GM19099 (cell line): ENCODE results near the gene CFAP77.

ENCODE experiments used
- POLR2A ChIP-seq: IDR thresholded peaks from 3 replicates; pipeline ENCODE4 v1.6.1; 2011; ENCODE audit warnings: low read depth; ENCODE audit not compliant: insufficient read length; ENCODE audit errors: extremely low read depth

Gene CFAP77

GRCh38 chr9:132578367-132578932 is 168.4 kb downstream of the CFAP77 start:
- no peak for TF ChIP-seq POLR2A

- no peak for TF ChIP-seq POLR2A
Observed at GRCh38 chr9:132579427-132579798, 169.4 kb downstream of the CFAP77 start.

DNA sequence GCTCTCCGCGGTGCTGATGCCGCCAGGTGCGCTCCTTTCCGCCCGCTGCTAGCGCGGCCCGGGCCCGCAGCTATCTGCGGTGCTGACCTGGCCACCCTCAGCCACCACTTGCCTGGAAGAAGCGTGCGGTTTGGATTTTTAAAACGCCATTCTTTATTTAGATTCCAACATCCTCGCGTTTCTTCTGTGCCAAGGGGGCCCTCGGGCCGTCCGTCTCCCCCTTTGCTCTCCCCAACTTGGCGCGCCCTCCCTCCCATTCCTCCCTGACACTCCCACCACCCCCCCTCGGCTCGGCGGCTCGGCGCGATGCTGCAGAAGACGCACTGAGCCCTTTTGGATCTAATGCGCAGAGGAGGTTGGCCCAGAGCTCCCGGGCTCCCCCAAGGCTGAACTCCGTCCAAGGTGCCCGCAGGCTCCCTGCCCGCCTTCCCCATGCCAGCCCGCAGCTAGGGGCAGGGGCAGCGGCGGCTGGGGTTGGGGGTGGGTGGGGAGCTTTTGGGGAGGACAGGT is 172.3 kb downstream of the CFAP77 start, which contains the start of gene BARHL1:
BARHL1 (plus strand) TSS at position 331 of the 510 bp plus-strand sequence. CDS start 192 bp downstream, outside the sequence.
- TF ChIP-seq POLR2A: no peak

- no peak for TF ChIP-seq POLR2A
Observed at GRCh38 chr9:132582786-132583583, 173.0 kb downstream of the CFAP77 start.

- TF ChIP-seq POLR2A: no peak
Observed at GRCh38 chr9:132583584-132584304, 173.7 kb downstream of the CFAP77 start.

DNA sequence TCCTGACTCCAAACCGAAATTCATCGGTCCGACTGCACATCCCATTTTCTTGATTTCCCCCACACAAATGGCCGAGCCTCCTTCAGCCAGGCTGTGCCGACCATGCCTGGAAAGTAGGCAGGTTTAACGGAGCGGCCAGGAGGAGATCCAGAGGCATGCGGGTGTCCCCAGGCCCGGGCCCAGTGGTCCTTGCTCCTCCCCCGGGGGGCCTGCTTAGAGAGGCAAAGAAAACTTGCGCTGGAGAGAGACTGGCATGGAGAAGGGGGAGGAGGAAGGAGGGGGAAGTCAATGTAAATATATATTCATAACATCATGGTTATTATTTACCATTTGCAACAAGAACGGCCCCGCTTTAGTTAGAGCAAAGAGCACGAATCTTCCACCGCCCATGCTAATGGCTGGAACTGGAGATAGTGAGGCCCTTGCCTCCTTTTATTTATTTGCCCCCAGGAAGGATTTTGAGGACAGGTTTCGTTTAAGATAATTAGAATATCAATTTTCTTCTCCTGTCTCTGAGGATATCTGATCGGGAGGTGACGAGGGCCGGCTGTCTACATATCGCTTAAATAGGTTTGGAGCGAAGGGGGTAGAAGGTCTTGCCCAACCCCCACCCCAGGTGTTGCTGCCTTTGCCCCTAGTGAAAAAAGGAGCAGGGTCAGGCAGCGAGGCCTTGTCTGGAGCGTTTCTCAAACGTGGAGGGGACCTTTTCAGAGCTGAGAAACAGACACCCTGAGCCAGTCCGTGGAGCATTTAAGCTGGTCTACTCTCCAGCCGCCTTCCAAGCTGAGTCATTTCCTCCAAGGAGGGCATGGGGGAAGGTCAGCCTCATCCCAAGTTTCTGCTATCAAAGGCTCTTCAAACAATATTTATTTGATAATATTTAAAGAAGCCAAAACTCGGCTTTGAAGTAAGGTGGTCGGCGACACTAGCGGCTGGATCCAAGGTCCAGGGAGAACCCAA is 174.9 kb downstream of the CFAP77 start:
- no peak for TF ChIP-seq POLR2A

GRCh38 chr9:132585954-132586829 is 176.2 kb downstream of the CFAP77 start:
- TF ChIP-seq POLR2A: no peak

DNA sequence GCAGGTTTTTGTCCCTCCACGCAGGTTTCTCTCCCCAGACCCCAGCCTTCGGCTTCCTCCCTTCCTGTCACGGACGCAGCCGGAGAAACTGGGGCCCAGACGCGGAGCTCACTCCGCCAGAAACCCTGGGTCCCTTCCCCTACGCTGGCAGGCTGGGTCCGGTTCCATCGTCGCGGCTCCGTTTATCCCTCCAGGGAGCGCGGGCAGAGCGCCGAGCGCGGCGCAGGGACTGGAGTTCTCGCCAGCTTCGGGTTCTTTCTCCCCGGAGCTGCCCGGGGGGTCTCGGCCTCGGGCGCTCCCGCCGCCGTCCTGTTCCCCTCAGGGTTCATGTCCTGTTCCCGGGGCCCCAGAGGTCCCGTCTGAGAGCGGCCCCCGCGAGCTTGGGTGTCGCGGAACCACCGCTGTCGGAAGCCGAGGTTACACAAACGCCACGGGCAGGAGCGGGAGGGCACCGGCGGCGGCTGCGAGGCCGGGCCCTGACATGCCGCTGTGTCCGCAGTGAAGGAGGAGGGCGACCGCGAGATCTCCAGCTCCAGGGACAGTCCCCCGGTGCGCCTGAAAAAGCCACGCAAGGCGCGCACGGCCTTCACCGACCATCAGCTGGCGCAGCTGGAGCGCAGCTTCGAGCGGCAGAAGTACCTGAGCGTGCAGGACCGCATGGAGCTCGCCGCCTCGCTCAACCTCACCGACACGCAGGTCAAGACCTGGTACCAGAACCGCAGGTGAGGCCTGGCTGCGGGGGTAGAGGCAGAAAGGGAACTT is 177.0 kb downstream of the CFAP77 start:
- no peak for TF ChIP-seq POLR2A

- TF ChIP-seq POLR2A: no peak
Observed at GRCh38 chr9:132587592-132587955, 177.6 kb downstream of the CFAP77 start.

DNA sequence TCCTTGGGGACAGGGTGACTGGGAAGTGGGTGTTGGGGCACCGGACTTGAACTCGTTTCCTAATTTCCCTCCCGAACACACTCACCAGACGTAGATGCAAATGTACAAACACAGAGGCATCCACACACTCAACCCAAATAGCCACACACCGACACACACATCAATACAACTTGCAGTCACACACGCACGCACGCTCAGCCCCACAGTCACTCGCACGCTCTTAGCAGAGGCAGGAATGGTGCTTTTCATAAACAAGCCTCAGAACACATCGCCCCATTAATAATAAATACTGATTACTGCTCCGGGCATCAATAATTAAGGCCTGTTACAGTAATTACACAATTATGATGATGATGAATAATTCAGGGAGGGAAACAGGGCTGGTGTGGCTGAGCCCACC is 178.1 kb downstream of the CFAP77 start:
- TF ChIP-seq POLR2A: no peak

GRCh38 chr9:132588501-132589147 is 178.6 kb downstream of the CFAP77 start:
- TF ChIP-seq POLR2A: no peak
